Measurements from ENCODE around the gene LSM8.
"Not testable (repeated sequence)": the region's sequence is repeated elsewhere in the genome, so short reads cannot be mapped to it uniquely, and the experiment has no call there.

The LSM8 gene

GRCh38 chr7:118183786-118184564 is at the start of gene LSM8:
Gene LSM8 (plus strand): TSS chr7:118184164. CDS start chr7:118184224, 60 bp downstream.
- DNase-seq: peak; percentile 94 to 97

GRCh38 chr7:118134420-118134819 is 49.5 kb upstream of the LSM8 start:
- not testable (repeated sequence) for DNase-seq

- DNase-seq: no peak
These were observed 43.5 kb upstream of the LSM8 start for GRCh38 chr7:118140468-118140867.

GRCh38 chr7:118142012-118142411 is 42.0 kb upstream of the LSM8 start:
- no peak for DNase-seq

- no peak for DNase-seq
These were observed 35.0 kb upstream of the LSM8 start for GRCh38 chr7:118148930-118149329.

- DNase-seq: no peak
These were observed 34.6 kb upstream of the LSM8 start for GRCh38 chr7:118149394-118149793.

- DNase-seq: no peak
These were observed 32.3 kb upstream of the LSM8 start for GRCh38 chr7:118151671-118152070.

GRCh38 chr7:118152149-118152548 is 31.8 kb upstream of the LSM8 start:
- DNase-seq: no peak

- DNase-seq: no peak
These were observed 31.3 kb upstream of the LSM8 start for GRCh38 chr7:118152654-118153053.

GRCh38 chr7:118153551-118154177 is 30.3 kb upstream of the LSM8 start:
- no peak for DNase-seq

GRCh38 chr7:118158766-118159165 is 25.2 kb upstream of the LSM8 start:
- no peak for DNase-seq

GRCh38 chr7:118169146-118169545 is 14.8 kb upstream of the LSM8 start:
- DNase-seq: no peak

GRCh38 chr7:118175740-118176139 is 8.2 kb upstream of the LSM8 start:
- DNase-seq: no peak

- DNase-seq: no peak
These were observed 4.8 kb upstream of the LSM8 start for GRCh38 chr7:118179191-118179590.

GRCh38 chr7:118182593-118183427 is 1.2 kb upstream of the LSM8 start:
- no peak for DNase-seq

GRCh38 chr7:118183428-118183785 is 557 bp upstream of the LSM8 start:
- peak in 1 of 2 experiments; percentile 34 for DNase-seq

GRCh38 chr7:118184565-118184940 is 589 bp downstream of the LSM8 start:
- DNase-seq: no peak

GRCh38 chr7:118185163-118185860 is 1.3 kb downstream of the LSM8 start:
- no peak for DNase-seq

- DNase-seq: no peak
These were observed 2.5 kb downstream of the LSM8 start for GRCh38 chr7:118186501-118186900.

GRCh38 chr7:118194571-118194970 is 10.6 kb downstream of the LSM8 start:
- DNase-seq: no peak

- peak in 1 of 2 experiments; percentile 46 for DNase-seq
These were observed 12.0 kb downstream of the LSM8 start for GRCh38 chr7:118195837-118196474.

- no peak for DNase-seq
These were observed 18.1 kb downstream of the LSM8 start for GRCh38 chr7:118202061-118202460.

Measured in activated T-cell treated with anti-CD3 and anti-CD28 coated beads, Interleukin-2, amount 50 U/mL, for 48 hours (primary cell).